ENCODE results near the gene MTA2.

- TF ChIP-seq RNF2 (IDR thresholded peaks at IDR 0.05; ENCODE audit: borderline replicate concordance, low read depth), result no peak
- TF ChIP-seq ELK1 (IDR thresholded peaks at IDR 0.05; ENCODE audit: low read depth, low read length), result no peak
- no peak for TF ChIP-seq POLR2A (IDR thresholded peaks at IDR 0.05; ENCODE audit: low read length)
- no peak for TF ChIP-seq GATA3 (IDR thresholded peaks at IDR 0.05; ENCODE audit: borderline replicate concordance)
Observed at GRCh38 chr11:62647609-62648005, 45.9 kb upstream of the MTA2 start.
